HG03025 (cell line): ENCODE results near the gene C2CD4D.

Experiments
- ATAC-seq: cut with Tn5 transposase; IDR thresholded peaks from one replicate; pipeline ENCODE4 v1.9.1; 2021; ENCODE audit warnings: mild to moderate bottlenecking, moderate library complexity; ENCODE audit not compliant: unreplicated experiment, low FRiP score

C2CD4D gene

GRCh38 chr1:151837197-151837596 lies 2.4 kb downstream of the C2CD4D start:
- ATAC-seq = no peak

- ATAC-seq = no peak
Measured at GRCh38 chr1:151835596-151835995, 4.0 kb downstream of the C2CD4D start.

- ATAC-seq = no peak
Measured at GRCh38 chr1:151834239-151834638, 5.4 kb downstream of the C2CD4D start.

- ATAC-seq = no peak
Measured at GRCh38 chr1:151833172-151833900, 6.3 kb downstream of the C2CD4D start.

- no peak for ATAC-seq
Measured at GRCh38 chr1:151832318-151832980, 7.2 kb downstream of the C2CD4D start.

GRCh38 chr1:151831605-151832004 lies 8.0 kb downstream of the C2CD4D start, which contains the start of gene RORC:
Gene RORC (minus strand): TSS chr1:151831802. CDS start chr1:151831764, 38 bp downstream.
- ATAC-seq = no peak

- ATAC-seq = no peak
Measured at GRCh38 chr1:151831256-151831591, 8.4 kb downstream of the C2CD4D start.

GRCh38 chr1:151830055-151830454 lies 9.6 kb downstream of the C2CD4D start:
- no peak for ATAC-seq

- no peak for ATAC-seq
Measured at GRCh38 chr1:151829352-151830046, 10.1 kb downstream of the C2CD4D start.

- ATAC-seq = no peak
Measured at GRCh38 chr1:151828921-151829320, 10.7 kb downstream of the C2CD4D start.

- no peak for ATAC-seq
Measured at GRCh38 chr1:151827853-151828252, 11.8 kb downstream of the C2CD4D start.

GRCh38 chr1:151825751-151826660 lies 13.6 kb downstream of the C2CD4D start:
- ATAC-seq = no peak

- no peak for ATAC-seq
Measured at GRCh38 chr1:151825204-151825603, 14.4 kb downstream of the C2CD4D start.

- no peak for ATAC-seq
Measured at GRCh38 chr1:151823175-151823574, 16.4 kb downstream of the C2CD4D start.

- ATAC-seq = no peak
Measured at GRCh38 chr1:151822404-151822803, 17.2 kb downstream of the C2CD4D start.

GRCh38 chr1:151820940-151821339 lies 18.7 kb downstream of the C2CD4D start:
- ATAC-seq = no peak

GRCh38 chr1:151819976-151820623 lies 19.5 kb downstream of the C2CD4D start:
- no peak for ATAC-seq

- ATAC-seq = no peak
Measured at GRCh38 chr1:151819227-151819835, 20.3 kb downstream of the C2CD4D start.

GRCh38 chr1:151817353-151817730 lies 22.3 kb downstream of the C2CD4D start:
- no peak for ATAC-seq
